ENCODE results near the gene LARP1B.
"Not testable (repeated sequence)": the region's sequence is repeated elsewhere in the genome, so short reads cannot be mapped to it uniquely, and the experiment has no call there.

LARP1B gene

DNA sequence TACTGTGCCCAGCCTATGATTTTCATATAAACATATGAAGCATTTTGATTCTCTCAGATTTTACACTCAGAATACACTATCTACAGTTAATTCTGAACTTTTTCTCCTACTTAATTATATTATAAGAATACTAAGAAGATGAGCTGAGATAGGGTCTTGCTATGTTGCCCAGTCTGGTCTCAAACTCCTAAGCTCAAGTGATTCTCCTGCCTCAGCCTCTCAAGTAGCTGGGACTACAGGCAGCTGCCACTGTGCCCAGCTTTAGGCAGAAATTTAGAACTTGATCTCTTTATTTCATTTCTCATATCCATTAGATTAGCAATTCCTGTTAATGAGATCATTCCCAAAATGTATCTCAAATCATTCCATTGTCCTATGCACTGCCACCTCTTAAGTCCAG, 4.7 kb upstream of the LARP1B start:
- TF ChIP-seq ZFX (IDR thresholded peaks at IDR 0.05) (no peak), CTCF (conservative IDR thresholded peaks at IDR 0.05) (no peak)
- no peak overlapping the region for H3K27ac ChIP-seq

- TF ChIP-seq CTCF (conservative IDR thresholded peaks at IDR 0.05) (no peak), ZFX (IDR thresholded peaks at IDR 0.05) (no peak)
- peak overlapping the region; percentile 96 for H3K27ac ChIP-seq
Observed at GRCh38 chr4:128060121-128060698, 902 bp upstream of the LARP1B start.

DNA sequence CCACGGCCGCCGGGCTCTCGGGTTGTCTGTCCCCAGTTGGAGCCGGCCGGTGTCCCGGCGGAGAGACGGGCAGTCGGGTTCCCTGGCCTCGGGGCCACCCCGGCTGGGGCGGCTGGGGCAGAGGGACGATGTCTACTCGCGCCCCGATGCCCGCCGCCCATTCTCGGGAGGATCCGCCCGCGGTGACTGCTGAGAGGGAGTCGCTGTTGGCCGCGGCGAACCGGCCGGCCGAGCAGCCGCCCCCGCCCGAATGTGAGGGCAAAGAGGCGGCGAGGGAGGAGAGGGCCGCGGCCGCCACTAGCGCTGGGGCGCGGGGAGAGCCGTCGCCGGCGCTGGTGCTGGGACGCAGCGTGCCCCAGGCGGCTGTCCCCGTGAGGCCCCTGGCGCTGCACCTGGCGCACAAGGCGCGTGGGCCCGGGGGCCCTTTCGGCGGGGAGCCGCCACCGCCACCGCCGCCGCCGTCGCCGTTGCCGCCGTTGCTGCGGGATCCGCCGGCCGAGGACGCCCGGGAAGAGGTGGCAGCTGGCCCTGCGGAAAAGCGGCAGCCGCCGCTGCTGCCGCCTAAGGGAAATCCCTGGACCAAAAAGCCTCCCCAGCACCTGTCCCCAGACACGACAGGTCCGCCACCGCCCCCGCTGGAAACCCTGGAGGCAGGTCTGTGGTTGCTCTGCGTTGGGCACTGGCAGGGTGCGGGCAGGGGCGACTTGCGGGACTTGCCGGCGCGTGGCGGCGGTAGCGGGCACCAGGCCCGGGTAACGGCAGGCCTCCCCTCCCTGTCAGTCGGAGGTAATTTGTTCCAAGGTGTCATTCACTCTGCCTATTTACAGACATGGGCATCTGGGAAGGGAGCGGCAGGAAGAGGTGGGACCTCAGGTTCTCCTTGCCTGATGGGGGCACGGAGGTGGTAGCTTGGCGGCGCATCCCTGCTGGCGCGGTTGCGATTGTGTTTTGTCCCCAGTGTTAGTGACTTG, 739 bp downstream of the LARP1B start:
- H3K27ac ChIP-seq: peak overlapping the region; percentile 96
- TF ChIP-seq ZFX (IDR thresholded peaks at IDR 0.05) (peak; percentile 63), CTCF (conservative IDR thresholded peaks at IDR 0.05) (peak; percentile 36)

- not testable (repeated sequence) for H3K27ac ChIP-seq
Observed at GRCh38 chr4:128066453-128066820, 5.3 kb downstream of the LARP1B start.

DNA sequence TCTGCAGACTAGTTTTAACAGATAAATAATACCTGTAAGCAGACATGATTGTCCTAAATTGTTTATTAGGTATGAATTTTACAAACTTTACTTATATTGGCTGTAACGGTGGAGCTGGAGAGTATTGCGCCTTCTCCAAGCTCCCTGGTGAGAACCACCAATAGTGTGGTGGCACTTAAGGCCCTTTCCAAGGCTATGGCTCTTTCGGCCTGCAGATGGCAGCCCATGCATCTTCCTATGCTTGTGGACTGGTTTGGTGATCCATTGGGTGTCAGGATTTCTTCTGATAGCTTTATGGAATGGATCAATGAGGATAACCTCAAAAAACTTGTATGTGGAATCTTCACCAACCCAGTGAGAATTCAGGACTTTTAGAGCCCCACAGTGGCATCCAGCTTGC, 7.8 kb downstream of the LARP1B start:
- no peak overlapping the region for H3K27ac ChIP-seq
- TF ChIP-seq ZFX (IDR thresholded peaks at IDR 0.05) (no peak), CTCF (conservative IDR thresholded peaks at IDR 0.05) (peak; percentile 54)

DNA sequence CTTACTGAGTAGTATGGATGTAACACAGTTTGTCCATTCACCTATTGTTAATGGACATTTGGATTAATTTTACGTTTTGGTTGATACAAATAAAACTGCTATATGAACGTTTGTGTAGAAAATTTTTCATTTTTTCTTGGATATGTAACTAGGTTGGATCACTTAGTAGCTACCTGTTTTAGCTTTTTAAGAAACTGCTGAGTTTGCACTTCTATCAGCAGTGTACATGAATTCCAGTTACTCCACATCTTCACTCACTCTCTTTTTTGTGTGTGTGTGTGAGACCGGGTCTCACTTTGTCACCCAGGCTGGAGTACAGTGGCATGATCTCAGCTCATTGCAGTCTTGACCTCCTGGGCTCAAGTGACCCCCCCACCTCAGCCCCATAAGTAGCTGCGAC, 15.4 kb downstream of the LARP1B start:
- H3K27ac ChIP-seq: no peak overlapping the region
- no peak for TF ChIP-seq ZFX (IDR thresholded peaks at IDR 0.05)
- TF ChIP-seq CTCF (conservative IDR thresholded peaks at IDR 0.05): no peak

GRCh38 chr4:128095293-128095692, 34.2 kb downstream of the LARP1B start:
- H3K27ac ChIP-seq: not testable (repeated sequence)

DNA sequence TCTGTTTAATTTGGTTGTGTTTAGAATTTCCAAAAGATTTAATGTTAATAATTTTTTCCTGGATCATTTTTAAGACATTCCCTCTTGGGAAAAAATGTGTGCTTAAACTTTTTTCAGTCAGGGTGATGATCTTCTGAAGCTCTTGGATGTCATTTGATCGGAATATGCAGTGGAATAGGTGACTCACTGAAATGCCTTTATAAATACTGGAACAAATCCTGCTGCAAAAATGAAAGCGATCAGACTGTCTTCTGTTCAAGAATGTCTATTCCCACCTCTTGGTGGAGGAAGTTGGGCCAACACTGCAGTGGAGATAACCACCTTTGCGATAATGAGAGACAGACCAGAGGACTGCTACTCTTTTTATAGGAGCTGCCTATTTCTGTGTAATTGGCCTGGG, 46.7 kb downstream of the LARP1B start:
- H3K27ac ChIP-seq: no peak overlapping the region
- TF ChIP-seq ZFX (IDR thresholded peaks at IDR 0.05): no peak
- no peak for TF ChIP-seq CTCF (conservative IDR thresholded peaks at IDR 0.05)
